Small intestine (tissue), 7 donors: ENCODE measurements around the gene SUN2. TPM values are rescaled to one million over a fixed set of nuclear protein-coding genes. Genes with fewer than 3 reads are reported as not detected.

Experiments
- DNase-seq, 2 donors: peaks; one replicate each; pipeline versions ENCODE4 v3.0.0 to v3.0.0-alpha.2; 2013
- FAIRE-seq: peaks from 2 replicates; lab custom pipeline; 2012; peaks lifted over from hg19 to GRCh38; lab: Jason Lieb, UNC
- H3K27ac ChIP-seq, 3 donors: one replicate each; pipeline ENCODE4 v1.5.1; 2013; ENCODE audit warnings: low read length in 2 of 3, mild to moderate bottlenecking in 2 of 3, control low read depth in 1 of 3, inconsistent platforms in 1 of 3, low read depth in 1 of 3, moderate library complexity in 1 of 3
- H3K27me3 ChIP-seq, 3 donors: one replicate each; pipeline ENCODE4 v1.6.1; 2013; ENCODE audit warnings: low read length in 3 of 3, inconsistent platforms in 1 of 3; ENCODE audit not compliant: control insufficient read depth in 3 of 3, insufficient read depth in 3 of 3
- H3K36me3 ChIP-seq, 3 donors: one replicate each; pipeline ENCODE4 v1.6.1; 2013; ENCODE audit warnings: low read length in 3 of 3, inconsistent platforms in 1 of 3, low read depth in 1 of 3, mild to moderate bottlenecking in 1 of 3, moderate library complexity in 1 of 3; ENCODE audit not compliant: control insufficient read depth in 3 of 3, insufficient read depth in 2 of 3
- H3K4me1 ChIP-seq, 3 donors: one replicate each; pipeline ENCODE4 v1.6.1; 2013; ENCODE audit warnings: low read length in 2 of 3, inconsistent platforms in 1 of 3, low read depth in 1 of 3, mild to moderate bottlenecking in 1 of 3, moderate library complexity in 1 of 3; ENCODE audit not compliant: control insufficient read depth in 3 of 3, insufficient read depth in 2 of 3
- H3K4me3 ChIP-seq, 3 donors: one replicate each; pipeline ENCODE4 v1.5.1; 2013; ENCODE audit warnings: low read length in 3 of 3, control low read depth in 1 of 3, inconsistent platforms in 1 of 3, low read depth in 1 of 3, mild to moderate bottlenecking in 1 of 3, moderate library complexity in 1 of 3
- H3K9me3 ChIP-seq, 2 donors: one replicate each; pipeline ENCODE4 v1.6.1; 2013; ENCODE audit warnings: low read depth in 1 of 2, low read length in 1 of 2; ENCODE audit not compliant: control insufficient read depth in 2 of 2, insufficient read depth in 1 of 2
- WGBS, 3 donors: extraction: QIAGEN DNeasy Blood & Tissue Kit; methylation state at CpG; one replicate each; pipeline ENCODE4 v1.1.7; 2013; 5-methylcytosine and 5-hydroxymethylcytosine counted together
- polyA plus RNA-seq, 4 donors: library from polyadenylated mRNA; stranded (reverse) in 3 of 4; unstranded in 1 of 4; fragments of 200-250 nt in 3 of 4; fragments of 120-200 nt in 1 of 4; gene quantifications; one replicate each; pipeline versions ENCODE4 v1.2.1 to v1.2.3, GENCODE V29; 2013
- donor health status: healthy with polysubstance abuse.
- donor health status: control.
- donor health status: control.
- donor health status: Bipolar disorder and iron deficiency.
- donor health status: healthy.

SUN2 gene
- polyA plus RNA-seq, 4 donors, result 19.0 to 94.2 (median 43.4) TPM

GRCh38 chr22:38773363-38773946 is 17.7 kb upstream of the SUN2 start:
- no peak overlapping the region for H3K4me3 ChIP-seq

GRCh38 chr22:38772623-38772873 is 16.8 kb upstream of the SUN2 start:
- FAIRE-seq, result no peak
- 70 to 82% (median 74%) methylated on average over 8 of the region's 8 CpGs for WGBS, 3 donors
- H3K9me3 ChIP-seq, result no peaks in the 10 kb centered on the region

More at GRCh38 chr22:38773363-38773946, 17.7 kb upstream of the SUN2 start:
- no peak for FAIRE-seq
- Histone ChIP-seq H3K36me3 (peaks cover 0 to 9% (median 0%) of the 10 kb centered on the region in 3 donors), H3K27ac (no peak overlapping the region), H3K4me1 (no peaks in the 10 kb centered on the region), H3K9me3 (no peaks in the 10 kb centered on the region), H3K27me3 (no peaks in the 10 kb centered on the region)
- 93 to 96% (median 94%) methylated on average over 4 of the region's 4 CpGs for WGBS, 3 donors
- no peak for DNase-seq

GRCh38 chr22:38770257-38770949 is 14.6 kb upstream of the SUN2 start:
- Histone ChIP-seq H3K36me3 (no peaks in the 10 kb centered on the region), H3K27ac (no peak overlapping the region), H3K9me3 (no peaks in the 10 kb centered on the region), H3K4me1 (no peaks in the 10 kb centered on the region), H3K4me3 (no peak overlapping the region), H3K27me3 (no peaks in the 10 kb centered on the region)
- no peak for DNase-seq
- no peak for FAIRE-seq
- WGBS, 3 donors, result 89 to 92% (median 89%) methylated on average over 16 of the region's 16 CpGs

More at GRCh38 chr22:38772623-38772873, 16.8 kb upstream of the SUN2 start:
- H3K4me1 ChIP-seq, result no peaks in the 10 kb centered on the region
- no peak for DNase-seq
- H3K27me3 ChIP-seq, result no peaks in the 10 kb centered on the region
- H3K27ac ChIP-seq, result no peak overlapping the region
- no peak overlapping the region for H3K4me3 ChIP-seq
- H3K36me3 ChIP-seq, result peaks cover 0 to 4% (median 0%) of the 10 kb centered on the region in 3 donors

GRCh38 chr22:38768036-38768435 is 12.2 kb upstream of the SUN2 start:
- H3K9me3 ChIP-seq, result no peaks in the 10 kb centered on the region
- no peak overlapping the region for H3K27ac ChIP-seq
- H3K4me1 ChIP-seq, result no peaks in the 10 kb centered on the region
- DNase-seq (no peak), FAIRE-seq (no peak)
- H3K27me3 ChIP-seq, result no peaks in the 10 kb centered on the region
- no peak overlapping the region for H3K4me3 ChIP-seq
- WGBS, 3 donors, result 90 to 95% (median 95%) methylated on average over 11 of the region's 11 CpGs
- H3K36me3 ChIP-seq, result no peaks in the 10 kb centered on the region

GRCh38 chr22:38767313-38767712 is 11.5 kb upstream of the SUN2 start:
- 47 to 76% (median 68%) methylated on average over 9 of the region's 9 CpGs for WGBS, 3 donors
- DNase-seq (no peak), FAIRE-seq (no peak)
- no peaks in the 10 kb centered on the region for H3K27me3 ChIP-seq
- no peak overlapping the region for H3K4me3 ChIP-seq
- H3K4me1 ChIP-seq, result no peaks in the 10 kb centered on the region
- H3K9me3 ChIP-seq, result no peaks in the 10 kb centered on the region
- no peak overlapping the region for H3K27ac ChIP-seq
- no peaks in the 10 kb centered on the region for H3K36me3 ChIP-seq

GRCh38 chr22:38766076-38766777 is 10.4 kb upstream of the SUN2 start:
- 29 to 48% (median 41%) methylated on average over 14 of the region's 14 CpGs for WGBS, 3 donors
- no peak for FAIRE-seq

GRCh38 chr22:38762551-38762983 is 6.8 kb upstream of the SUN2 start:
- WGBS, 3 donors, result 66 to 81% (median 77%) methylated on average over 11 of the region's 11 CpGs

More at GRCh38 chr22:38766076-38766777, 10.4 kb upstream of the SUN2 start:
- Histone ChIP-seq H3K27ac (no peak overlapping the region), H3K4me1 (no peaks in the 10 kb centered on the region), H3K4me3 (no peak overlapping the region), H3K9me3 (no peaks in the 10 kb centered on the region), H3K27me3 (no peaks in the 10 kb centered on the region), H3K36me3 (no peaks in the 10 kb centered on the region)
- DNase-seq, result peak; percentile 74 to 75

GRCh38 chr22:38761202-38762162 is 5.7 kb upstream of the SUN2 start:
- H3K27me3 ChIP-seq, result no peaks in the 10 kb centered on the region
- FAIRE-seq (no peak), DNase-seq (no peak)
- H3K36me3 ChIP-seq, result peaks cover 0 to 2% (median 0%) of the 10 kb centered on the region in 3 donors
- WGBS, 3 donors, result 72 to 79% (median 74%) methylated on average over 20 of the region's 20 CpGs
- no peak overlapping the region for H3K27ac ChIP-seq
- H3K4me3 ChIP-seq, result no peak overlapping the region
- H3K4me1 ChIP-seq, result peaks cover 0 to 6% (median 2%) of the 10 kb centered on the region in 3 donors
- no peaks in the 10 kb centered on the region for H3K9me3 ChIP-seq

More at GRCh38 chr22:38762551-38762983, 6.8 kb upstream of the SUN2 start:
- Histone ChIP-seq H3K4me1 (no peaks in the 10 kb centered on the region), H3K36me3 (no peaks in the 10 kb centered on the region), H3K27ac (no peak overlapping the region), H3K9me3 (no peaks in the 10 kb centered on the region), H3K27me3 (no peaks in the 10 kb centered on the region), H3K4me3 (no peak overlapping the region)
- DNase-seq (no peak), FAIRE-seq (no peak)
